ENCODE data around the gene SLC25A6. TPM values are rescaled to one million over a fixed set of nuclear protein-coding genes. Genes with fewer than 3 reads are reported as not detected.

SLC25A6 gene
- total and polyA plus RNA-seq, 9 of the 15 experiments (the other 6 are each of a cell fraction or from before 2014, with no cell fraction given) = 24.6 to 330 (median 129) TPM

- TF ChIP-seq, protein P1, sequence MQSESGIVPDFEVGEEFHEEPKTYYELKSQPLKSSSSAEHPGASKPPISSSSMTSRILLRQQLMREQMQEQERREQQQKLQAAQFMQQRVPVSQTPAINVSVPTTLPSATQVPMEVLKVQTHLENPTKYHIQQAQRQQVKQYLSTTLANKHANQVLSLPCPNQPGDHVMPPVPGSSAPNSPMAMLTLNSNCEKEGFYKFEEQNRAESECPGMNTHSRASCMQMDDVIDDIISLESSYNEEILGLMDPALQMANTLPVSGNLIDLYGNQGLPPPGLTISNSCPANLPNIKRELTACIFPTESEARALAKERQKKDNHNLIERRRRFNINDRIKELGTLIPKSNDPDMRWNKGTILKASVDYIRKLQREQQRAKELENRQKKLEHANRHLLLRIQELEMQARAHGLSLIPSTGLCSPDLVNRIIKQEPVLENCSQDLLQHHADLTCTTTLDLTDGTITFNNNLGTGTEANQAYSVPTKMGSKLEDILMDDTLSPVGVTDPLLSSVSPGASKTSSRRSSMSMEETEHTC (IDR thresholded peaks at IDR 0.05) = 0 out of 2 replicates have a peak, but pooled peaks have one; percentile 58
- TF ChIP-seq ZBTB40 (IDR thresholded peaks at IDR 0.05) = peak; percentile 89
- TF ChIP-seq ZBTB40 (CRISPR knock-in tag; IDR thresholded peaks at IDR 0.05) = no peak
- no peak for TF ChIP-seq FOXJ3 (CRISPR knock-in tag; IDR thresholded peaks at IDR 0.05)
- no peak for TF ChIP-seq ZBTB7A (IDR thresholded peaks at IDR 0.05; ENCODE audit: borderline replicate concordance, control insufficient read depth, low read depth, low read length)
- no peak for TF ChIP-seq ARNT (IDR thresholded peaks at IDR 0.05)
- TF ChIP-seq CBFA2T2 (conservative IDR thresholded peaks at IDR 0.05) = peak; percentile 87
- TF ChIP-seq IRF1 (CRISPR knock-in tag; IDR thresholded peaks at IDR 0.05; ENCODE audit: borderline replicate concordance) = no peak
- TF ChIP-seq SRF (CRISPR knock-in tag; IDR thresholded peaks at IDR 0.05) = peak in 1 of 2 experiments; percentile 15; a peak in 1 of 4 replicates
- TF ChIP-seq TSC22D4 (tag; IDR thresholded peaks at IDR 0.05) = no peak
- no peak; a peak in 1 of 4 replicates for TF ChIP-seq RAD21 (CRISPR knock-in tag; conservative IDR thresholded peaks at IDR 0.05 in 1 of 2, IDR thresholded peaks at IDR 0.05 in 1 of 2)
- no peak for TF ChIP-seq CHAMP1 (IDR thresholded peaks at IDR 0.05)
- TF ChIP-seq POLR2AphosphoS2 (IDR thresholded peaks at IDR 0.05; ENCODE audit: low read length) = 0 out of 2 replicates have a peak, but pooled peaks have one; percentile 56
- TF ChIP-seq SMARCE1 (IDR thresholded peaks at IDR 0.05) = no peak
Observed at GRCh38 chrX:1391707-1392375, at the start of gene SLC25A6 (continued).

Data from K562 (cell line).